GM13976 (cell line): ENCODE data around the gene OR13C8.
"Not testable (repeated sequence)": the region's sequence is repeated elsewhere in the genome, so short reads cannot be mapped to it uniquely, and the experiment has no call there.

Experiments used
- DNase-seq: peaks from one replicate; pipeline ENCODE4 v3.0.0; 2012; ENCODE audit warnings: low spot score
- in situ Hi-C: fragments of 300-500 bp; cut with MboI; formaldehyde crosslinking; loops from one replicate; pipeline ENCODE4 v1.12.0; 2022; ENCODE audit warnings: low sequenced_read_pairs, mixed read lengths, inconsistent platforms; ENCODE audit not compliant: unreplicated experiment
- TF ChIP-seq, protein P1 (sequence below): IDR thresholded peaks from 2 replicates; pipeline ENCODE4 v1.5.1; 2012; ENCODE audit warnings: borderline replicate concordance, mild to moderate bottlenecking; ENCODE audit not compliant: insufficient read depth; ENCODE audit errors: extremely low read depth, missing control alignments, control extremely low read depth

The OR13C8 gene

DNA sequence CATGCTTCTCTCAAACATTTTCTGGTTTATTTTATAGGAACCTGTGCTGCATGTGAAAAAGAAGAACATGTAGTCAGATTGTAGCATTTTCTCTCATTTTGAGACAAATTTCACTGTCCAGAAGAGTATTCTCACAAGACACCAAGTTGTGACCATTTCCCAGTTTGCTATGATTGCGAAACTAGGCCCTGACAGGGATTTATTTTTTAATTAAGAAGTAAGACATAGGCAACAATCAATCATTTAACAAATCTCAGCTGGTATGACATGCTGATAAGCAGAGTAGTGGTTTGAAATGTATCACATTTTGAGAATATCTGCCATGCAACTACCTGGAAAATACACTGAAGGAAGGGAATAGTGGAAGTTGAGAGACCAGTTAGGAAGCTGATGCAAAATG, 11.6 kb downstream of the OR13C8 start:
- TF ChIP-seq, protein P1, sequence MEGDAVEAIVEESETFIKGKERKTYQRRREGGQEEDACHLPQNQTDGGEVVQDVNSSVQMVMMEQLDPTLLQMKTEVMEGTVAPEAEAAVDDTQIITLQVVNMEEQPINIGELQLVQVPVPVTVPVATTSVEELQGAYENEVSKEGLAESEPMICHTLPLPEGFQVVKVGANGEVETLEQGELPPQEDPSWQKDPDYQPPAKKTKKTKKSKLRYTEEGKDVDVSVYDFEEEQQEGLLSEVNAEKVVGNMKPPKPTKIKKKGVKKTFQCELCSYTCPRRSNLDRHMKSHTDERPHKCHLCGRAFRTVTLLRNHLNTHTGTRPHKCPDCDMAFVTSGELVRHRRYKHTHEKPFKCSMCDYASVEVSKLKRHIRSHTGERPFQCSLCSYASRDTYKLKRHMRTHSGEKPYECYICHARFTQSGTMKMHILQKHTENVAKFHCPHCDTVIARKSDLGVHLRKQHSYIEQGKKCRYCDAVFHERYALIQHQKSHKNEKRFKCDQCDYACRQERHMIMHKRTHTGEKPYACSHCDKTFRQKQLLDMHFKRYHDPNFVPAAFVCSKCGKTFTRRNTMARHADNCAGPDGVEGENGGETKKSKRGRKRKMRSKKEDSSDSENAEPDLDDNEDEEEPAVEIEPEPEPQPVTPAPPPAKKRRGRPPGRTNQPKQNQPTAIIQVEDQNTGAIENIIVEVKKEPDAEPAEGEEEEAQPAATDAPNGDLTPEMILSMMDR = no peak
- in situ Hi-C loops = no loop called here
- DNase-seq = no peak

DNA sequence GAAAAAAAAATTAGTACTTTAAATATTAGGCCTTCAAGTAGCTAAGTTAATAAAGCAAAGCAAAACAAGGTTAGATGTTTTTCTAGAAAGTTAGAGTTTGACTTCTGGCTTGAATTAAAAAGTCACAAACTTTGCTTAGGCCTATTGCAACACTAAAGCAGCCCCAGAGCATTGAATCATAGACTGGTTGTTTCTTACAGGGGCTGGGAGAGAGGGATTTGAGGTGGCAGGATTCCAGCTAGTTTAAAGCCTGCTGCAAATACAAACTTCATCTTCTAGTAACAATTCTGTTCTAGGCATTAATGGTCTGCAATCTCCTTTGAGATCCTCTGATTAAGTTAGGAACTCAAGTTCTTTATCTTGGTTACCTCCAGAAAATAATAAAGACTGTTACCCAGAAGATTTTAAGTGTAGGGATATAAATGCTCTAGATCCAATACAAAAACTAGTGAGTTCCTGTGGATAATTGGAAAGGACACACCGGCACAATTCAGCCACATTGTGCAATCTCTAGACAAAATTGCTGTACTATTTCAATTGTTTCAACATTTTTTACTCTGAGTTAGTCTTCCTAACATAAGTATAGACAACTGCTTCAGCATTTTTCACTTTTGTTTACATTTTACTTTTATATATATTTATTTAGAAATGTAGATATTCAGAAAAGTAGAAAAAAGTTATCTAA, 17.7 kb downstream of the OR13C8 start:
- in situ Hi-C loops = no loop called here
- TF ChIP-seq, protein P1 = no peak
- no peak for DNase-seq

DNA sequence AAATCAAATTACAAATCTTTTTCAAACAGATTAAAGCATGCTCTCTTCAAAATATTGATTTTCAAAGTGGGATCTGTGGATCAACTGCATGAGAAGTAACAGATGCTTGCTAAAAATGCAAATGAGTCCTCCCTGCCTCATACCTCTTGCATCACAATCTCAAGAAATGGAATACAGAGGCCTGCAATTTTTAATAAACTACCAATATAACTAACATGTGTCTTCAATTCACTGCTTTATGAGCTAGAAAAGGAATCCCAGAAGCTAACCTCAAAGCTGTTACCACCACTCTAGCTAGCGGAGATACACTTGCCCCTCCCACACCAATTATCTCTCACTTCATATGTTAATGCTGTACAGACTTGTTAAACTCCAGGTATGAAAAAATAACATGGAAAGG, 20.7 kb downstream of the OR13C8 start:
- DNase-seq = no peak
- TF ChIP-seq, protein P1 = no peak
- in situ Hi-C loops = no loop called here

DNA sequence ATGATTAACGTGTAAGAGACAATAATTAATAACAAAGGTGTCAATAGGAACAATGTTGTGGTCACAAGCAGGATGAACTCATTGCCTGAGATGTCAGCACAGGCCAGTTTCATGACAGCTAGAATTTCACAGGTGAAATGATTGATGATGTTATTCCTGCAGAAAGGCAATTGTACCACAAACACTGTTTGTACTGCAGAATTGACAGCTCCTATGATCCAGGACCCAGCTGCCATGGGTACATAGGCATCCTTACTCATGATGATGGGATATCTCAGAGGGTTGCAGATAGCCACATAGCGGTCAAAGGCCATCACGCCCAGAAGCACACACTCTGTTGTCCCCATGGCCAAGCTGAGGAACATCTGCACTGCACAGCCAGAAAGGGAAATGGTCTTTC, 29.8 kb downstream of the OR13C8 start:
- DNase-seq, in situ Hi-C loops: not testable (repeated sequence)

DNA sequence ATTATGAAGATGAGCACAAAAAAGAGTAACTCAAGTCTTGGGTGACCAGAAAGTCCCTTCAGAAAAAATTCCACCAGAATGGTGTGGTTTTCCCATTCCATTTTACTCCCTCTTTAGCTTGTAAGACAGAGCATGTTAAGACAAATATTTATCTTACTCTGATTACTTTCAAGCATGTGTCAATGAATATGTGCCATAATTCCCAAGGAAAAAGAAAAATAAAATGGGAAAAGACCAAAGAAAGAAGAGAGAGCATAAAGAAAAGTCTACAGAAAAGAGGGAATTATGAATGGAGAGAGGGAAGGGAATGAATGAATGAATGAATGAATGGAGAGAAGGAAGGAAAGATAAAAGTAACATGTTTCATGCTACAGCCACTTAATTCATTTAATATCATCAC, 30.3 kb downstream of the OR13C8 start, which contains the start of gene OR13C5:
TSS of gene OR13C5 (minus strand) at position 101 of the 400 bp plus-strand sequence. CDS start at position 101, 0 bp downstream.
- in situ Hi-C loops, DNase-seq: not testable (repeated sequence)

DNA sequence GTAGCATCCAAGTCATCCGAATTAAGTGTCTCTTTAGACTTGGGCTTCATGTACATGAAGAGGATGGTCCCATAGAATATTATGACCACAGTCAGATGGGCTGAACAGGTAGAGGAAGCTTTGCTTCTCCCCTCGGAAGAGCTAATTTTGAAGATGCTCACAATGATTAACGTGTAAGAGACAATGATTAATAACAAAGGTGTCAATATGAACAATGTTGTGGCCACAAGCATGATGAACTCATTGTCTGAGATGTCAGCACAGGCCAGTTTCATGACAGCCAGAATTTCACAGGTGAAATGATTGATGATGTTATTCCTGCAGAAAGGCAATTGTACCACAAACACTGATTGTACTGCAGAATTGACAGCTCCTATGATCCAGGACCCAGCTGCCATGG, 35.8 kb downstream of the OR13C8 start:
- in situ Hi-C loops = no loop called here
- no peak for DNase-seq
- TF ChIP-seq, protein P1 = no peak

DNA sequence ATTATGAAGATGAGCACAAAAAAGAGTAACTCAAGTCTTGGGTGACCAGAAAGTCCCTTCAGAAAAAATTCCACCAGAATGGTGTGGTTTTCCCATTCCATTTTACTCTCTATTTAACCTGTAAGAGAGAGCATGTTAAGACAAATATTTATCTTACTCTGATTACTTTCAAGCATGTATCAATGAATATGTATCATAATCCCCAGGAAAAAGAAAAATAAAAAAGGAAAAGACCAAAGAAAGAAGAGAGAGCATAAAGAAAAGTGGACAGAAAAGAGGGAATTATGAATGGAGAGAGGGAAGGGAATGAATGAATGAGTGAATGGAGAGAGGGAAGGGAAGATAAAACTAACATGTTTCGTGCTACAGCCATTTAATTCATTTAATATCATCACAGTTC, 36.6 kb downstream of the OR13C8 start, which contains the start of gene OR13C2:
TSS of gene OR13C2 (minus strand) at position 101 of the 400 bp plus-strand sequence. CDS start at position 101, 0 bp downstream.
- DNase-seq, in situ Hi-C loops: not testable (repeated sequence)

DNA sequence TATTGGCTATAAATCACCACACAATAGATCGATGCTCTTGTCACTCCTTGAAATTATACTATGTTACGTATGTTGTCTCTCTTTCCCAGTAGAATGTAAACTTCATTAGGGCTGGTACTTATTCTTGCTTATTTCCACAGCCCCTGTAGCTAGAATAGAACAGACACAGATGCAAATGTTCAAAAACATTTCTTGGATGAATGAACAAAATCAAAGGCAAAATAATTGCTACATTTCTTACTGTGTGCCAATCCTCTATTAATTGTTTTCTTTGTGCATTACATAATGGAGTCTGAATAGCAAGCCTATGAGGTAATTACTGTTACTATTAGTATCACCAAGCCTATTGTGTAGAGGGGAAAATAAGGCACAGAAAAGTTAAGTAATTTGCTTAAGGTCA, 37.2 kb downstream of the OR13C8 start:
- no peak for DNase-seq
- in situ Hi-C loops = no loop called here
- TF ChIP-seq, protein P1 = no peak
